IPS DF 19.7 (cell line): ENCODE results near the gene TMEM60.

Source experiments
- DNase-seq: peaks from one replicate; pipeline ENCODE4 v3.0.0-alpha.2; 2013; ENCODE audit warnings: low read depth, low spot score

Gene TMEM60

DNA sequence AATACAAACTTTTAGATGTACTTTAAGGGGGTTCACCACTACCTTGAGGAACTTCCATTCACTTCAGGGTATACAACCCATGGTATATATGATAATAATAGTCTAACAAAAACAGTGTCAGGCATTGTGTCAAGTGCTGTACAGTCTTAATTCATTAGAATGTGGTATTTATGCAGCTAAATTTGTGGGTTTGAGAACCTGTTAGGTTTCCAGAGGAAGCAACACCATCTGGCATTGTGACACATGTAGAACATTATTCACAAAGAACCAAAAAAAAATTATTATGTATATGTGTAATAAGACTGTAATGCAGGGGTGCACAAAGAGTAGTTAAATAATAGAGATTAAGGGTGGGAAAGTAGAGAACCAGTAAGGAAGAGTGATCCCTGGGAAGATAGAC lies 26.3 kb downstream of the TMEM60 start:
- DNase-seq: no peak

DNA sequence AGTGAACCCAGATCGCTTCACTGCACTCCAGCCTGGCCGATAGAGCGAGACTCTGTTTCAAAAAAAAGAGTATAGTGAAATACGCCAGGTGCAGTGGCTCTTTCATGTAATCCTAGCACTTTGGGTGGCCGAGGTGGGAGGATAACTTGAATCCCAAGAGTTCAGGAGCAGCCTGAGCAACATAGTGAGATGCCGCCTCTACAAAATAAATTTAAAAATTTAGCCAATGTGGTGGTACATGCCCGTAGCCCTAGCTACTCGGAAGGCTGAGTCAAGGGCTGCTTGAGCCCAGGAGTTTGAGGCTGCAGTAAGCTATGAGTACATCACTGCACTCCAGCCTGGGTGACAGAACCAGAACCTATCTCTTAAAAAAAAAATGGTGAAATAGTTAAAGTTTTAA lies 27.9 kb downstream of the TMEM60 start:
- DNase-seq: no peak

DNA sequence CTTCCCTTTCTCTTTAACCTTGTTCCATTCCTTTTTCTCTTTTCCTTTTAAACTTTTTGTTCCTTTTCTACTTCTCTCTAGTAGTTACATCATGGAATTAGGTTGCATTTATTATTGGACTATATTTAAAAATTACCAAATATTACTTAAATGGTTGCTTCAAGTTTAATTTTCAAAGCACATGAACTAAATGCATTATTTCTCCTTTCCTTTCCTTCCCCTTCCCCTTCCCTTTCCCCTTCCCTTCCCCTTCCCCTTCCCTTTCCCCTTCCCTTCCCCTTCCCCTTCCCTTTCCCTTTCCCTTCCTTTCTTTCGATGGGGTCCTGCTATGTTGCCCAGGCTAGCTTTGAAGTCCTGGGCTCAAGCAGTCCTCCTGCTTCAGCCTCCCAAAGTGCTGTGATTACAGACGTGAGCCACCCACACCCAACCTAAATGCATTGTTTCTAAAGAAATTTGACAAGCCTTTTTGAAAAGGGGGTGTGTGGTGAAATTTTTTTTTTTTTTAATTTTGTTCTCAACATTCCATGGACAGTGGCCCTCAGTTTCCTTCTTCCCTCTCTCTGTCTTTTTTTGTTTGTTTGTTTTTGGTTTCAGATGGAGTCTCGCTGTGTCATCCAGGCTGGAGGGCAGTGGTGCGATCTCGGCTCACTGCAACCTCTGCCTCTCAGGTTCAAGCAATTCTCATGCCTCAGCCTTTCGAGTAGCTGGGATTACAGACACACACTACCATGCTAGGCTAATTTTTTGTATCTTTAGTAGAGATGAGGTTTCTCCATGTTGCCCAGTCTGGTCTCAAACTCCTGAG lies 31.2 kb downstream of the TMEM60 start:
- DNase-seq: no peak

DNA sequence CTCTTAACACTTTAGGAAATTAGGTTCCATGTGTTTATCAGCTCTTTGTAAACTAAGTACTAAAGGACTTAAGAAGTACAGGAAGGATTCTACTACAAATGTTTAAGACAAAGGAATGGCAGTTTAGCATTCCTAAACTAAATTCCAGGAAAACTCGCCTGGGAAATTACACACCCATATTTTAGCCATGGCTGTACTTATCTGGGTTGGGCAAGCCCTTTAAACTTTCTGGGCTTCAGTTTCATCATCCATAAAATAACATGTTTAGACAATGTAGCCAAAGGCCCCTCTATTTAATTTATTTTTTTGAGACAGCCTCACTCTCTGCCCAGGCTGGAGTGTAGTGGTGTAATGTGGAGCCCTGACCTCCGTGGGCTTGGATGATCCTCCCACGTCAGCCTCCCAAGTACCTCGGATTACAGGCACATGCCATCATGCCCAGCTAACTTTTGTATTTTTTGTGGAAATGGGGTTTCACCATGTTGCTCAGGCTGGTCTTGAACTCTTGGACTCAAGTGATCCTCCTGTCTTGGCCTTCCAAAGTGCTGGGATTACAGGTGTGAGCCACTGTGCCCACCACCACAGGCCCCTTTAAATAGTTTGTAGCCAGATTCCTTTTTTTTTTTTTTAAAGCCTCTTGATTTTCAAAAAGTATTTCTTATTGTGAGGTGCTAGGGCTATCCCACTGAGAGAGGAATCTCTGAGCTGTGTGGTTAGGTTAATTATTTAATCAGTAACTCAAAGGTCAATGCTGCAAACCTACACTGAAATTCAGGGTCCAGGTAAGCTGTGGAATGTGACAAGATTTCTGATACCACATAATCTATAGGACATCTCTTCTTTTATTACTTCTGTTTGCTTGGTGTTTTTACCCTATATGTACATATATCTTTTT lies 32.1 kb downstream of the TMEM60 start:
- DNase-seq: no peak

- no peak for DNase-seq
Measured at GRCh38 chr7:77765481-77765880, 32.8 kb downstream of the TMEM60 start.

DNA sequence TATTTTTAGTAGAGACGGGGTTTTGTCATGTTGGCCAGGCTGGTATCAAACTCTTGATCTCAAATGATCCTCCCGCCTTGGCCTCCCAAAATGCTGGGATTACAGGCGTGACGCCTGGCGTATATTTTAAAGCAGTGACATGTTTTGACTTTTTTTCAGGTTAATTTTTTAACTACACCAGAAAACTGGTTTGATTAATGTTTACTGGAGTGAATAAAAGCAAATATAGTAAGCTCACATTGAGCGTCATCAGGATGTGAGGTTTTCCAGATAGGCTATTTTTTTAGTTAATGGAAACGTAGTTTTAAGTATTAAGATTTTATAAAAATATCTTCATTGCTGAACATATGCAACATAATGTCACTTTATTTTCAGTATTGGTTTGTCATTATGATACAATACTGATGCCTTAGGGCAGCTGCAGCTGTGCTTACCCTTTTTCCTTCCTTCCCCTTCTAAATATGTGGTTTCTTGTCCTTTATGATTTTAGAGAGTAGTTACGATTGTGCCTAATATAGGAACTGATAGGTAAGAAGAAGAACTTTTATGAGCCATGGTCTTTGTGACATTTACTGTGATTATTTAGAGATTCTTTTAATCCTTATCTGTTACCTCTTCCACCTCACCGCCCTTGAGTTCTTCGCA lies 37.3 kb downstream of the TMEM60 start:
- no peak for DNase-seq

DNA sequence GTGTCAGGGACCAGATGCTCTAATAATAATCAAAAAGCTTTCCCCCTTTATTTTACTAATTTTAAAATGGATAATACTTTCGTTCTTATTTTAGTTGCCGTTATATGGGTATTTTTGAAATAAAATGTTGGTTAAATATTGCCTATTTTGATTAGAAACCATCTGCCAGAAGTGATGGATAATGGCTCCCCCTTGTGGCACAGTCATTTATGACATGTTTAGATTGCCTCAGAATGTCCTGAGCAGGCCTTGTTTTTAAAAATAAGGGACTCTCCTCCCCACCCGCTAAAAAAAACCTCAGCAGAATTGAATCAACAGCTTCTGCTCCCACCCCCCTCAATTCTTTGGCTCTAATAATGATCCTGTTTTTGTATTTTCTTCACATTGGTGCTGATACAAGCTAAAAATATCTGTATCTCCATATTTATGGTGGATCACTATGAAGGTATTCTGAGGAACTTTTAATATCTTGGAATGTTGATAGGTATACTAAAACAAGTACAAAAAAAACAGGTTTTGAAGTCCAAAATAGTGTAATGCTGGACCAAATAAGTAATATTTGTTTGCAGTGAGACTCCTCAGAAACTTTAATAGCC lies 38.8 kb downstream of the TMEM60 start:
- DNase-seq: peak; percentile 9

GRCh38 chr7:77757589-77757988 lies 40.6 kb downstream of the TMEM60 start:
- DNase-seq: no peak

- no peak for DNase-seq
Measured at GRCh38 chr7:77753173-77753572, 45.1 kb downstream of the TMEM60 start.

- DNase-seq: no peak
Measured at GRCh38 chr7:77752016-77752415, 46.2 kb downstream of the TMEM60 start.

DNA sequence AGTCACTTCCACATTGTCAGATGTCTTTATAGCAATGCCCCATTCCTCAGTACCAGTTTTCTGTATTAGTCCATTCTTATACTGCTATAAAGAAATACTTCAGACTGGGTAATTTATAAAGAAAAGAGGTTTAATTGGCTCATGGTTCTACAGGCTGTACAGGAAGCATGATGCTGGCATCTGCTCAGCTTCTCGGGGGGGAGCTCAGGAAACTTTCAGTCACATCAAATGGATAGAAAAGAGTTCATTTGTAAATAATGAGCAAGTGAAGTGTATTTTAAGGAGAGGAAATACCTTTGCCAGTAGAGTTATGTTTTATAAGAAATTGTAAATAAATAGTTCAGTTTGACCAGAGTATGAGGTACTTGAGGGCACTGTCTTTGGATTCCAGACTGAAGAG lies 50.5 kb downstream of the TMEM60 start:
- no peak for DNase-seq

GRCh38 chr7:77747178-77747577 lies 51.1 kb downstream of the TMEM60 start:
- DNase-seq: no peak

DNA sequence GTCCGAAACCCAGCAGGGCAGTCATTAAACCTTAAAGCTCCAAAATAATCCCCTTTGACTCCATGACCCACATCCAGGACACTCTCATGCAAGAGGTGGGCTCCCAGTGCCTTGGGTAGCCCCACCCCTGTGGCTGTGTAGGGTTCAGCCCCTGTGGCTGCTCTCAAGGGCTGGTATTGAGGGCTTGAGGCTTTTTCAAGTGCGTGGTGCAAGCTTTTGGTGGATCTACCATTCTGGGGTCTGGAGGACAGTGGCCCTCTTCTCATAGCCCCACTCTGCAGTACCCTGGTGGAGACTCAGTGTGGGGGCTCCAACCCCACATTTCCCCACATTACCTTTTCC lies 51.4 kb downstream of the TMEM60 start:
- no peak for DNase-seq

DNA sequence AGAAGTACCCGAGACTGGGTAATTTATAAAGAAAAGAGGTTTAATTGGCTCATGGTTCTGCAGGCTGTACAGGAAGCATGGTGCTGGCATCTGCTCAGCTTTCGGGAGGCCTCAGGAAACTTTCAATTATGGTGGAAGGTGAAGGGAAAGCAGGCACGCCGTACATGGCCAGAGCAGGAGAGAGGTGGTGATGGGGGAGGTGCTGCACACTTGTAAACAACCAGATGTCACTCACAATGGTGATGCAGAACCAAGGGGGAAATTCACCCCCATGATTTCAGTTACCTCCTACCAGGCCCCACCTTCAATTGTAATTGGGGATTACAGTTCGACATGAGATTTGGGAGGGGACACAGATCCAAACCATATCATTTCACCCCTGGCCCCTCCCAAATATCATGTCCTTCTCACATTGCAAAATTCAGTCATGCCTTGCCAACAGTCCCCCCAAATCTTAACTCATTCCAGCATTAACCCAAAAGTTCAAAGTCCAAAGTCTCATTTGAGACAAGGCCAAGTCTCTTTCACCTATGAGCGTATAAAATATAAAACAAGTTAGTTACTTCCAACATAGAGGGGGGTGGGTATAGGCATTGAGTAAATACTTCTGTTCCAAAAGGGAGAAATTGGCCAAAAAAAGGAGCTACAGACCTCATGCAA lies 51.9 kb downstream of the TMEM60 start:
- DNase-seq: no peak

DNA sequence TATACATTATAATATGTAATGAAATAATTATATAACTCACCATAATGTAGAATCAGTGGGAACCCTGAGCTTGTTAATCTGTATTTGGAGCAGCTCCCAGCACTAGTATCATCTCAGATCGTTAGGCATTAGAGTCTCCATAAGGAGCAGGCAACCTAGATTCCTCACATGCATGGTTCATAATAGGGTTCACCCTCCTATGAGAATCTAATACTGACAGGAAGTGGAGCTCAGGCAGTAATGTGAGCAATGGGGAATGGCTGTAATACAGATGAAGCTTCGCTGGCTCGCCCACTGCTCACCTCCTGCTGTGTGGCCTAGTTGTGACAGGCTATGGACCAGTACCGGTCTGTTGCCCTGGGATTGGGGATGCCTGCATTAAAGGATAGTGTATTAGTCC lies 52.5 kb downstream of the TMEM60 start:
- no peak for DNase-seq
